GM21786 (cell line): Measurements from ENCODE around the gene CSGALNACT2.
"Not testable (repeated sequence)": the region's sequence is repeated elsewhere in the genome, so short reads cannot be mapped to it uniquely, and the experiment has no call there.

Experiments used
- ATAC-seq: cut with Tn5 transposase; IDR thresholded peaks from one replicate; pipeline ENCODE4 v1.9.1; 2021; ENCODE audit not compliant: unreplicated experiment

Gene CSGALNACT2

DNA sequence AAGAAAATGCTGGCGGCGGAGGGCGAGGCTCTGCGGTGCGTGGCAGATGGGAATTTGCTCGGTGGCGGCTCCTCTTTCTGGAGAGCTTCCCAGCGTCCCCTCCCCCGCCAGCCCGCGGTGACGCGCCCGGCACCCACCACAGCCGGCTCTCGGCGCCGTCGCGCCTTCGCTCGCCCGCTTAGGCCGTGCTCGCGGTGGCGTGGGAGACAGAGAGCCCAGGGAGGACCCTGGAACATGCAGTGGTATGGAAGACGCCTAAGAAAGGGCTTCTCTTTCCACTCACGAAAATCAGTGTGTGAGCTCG is 576 bp upstream of the CSGALNACT2 start:
- ATAC-seq: no peak

DNA sequence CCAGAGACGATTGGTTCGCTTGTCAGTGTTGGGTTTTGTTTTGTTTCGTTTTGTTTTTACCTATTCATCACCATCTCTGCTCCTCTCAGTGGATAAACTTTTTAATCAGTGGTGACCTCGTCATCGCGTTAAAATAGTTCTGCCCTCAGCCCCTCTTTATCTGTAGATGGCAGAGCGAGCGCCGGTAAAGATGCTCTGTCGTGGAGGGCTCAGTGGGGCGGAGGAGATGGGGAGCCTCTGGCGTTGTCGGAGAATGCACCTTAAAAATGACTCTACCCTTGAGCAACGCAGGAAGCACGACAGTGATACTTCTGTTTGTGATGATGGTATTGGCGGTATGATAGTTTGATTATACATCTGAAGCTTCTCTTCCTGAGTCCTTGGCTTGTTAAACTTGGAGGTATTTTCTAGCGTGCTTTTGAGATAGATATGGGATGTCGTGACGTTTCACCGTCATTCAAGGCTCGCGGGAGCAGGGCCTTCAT is 554 bp downstream of the CSGALNACT2 start:
- peak; percentile 27 for ATAC-seq

DNA sequence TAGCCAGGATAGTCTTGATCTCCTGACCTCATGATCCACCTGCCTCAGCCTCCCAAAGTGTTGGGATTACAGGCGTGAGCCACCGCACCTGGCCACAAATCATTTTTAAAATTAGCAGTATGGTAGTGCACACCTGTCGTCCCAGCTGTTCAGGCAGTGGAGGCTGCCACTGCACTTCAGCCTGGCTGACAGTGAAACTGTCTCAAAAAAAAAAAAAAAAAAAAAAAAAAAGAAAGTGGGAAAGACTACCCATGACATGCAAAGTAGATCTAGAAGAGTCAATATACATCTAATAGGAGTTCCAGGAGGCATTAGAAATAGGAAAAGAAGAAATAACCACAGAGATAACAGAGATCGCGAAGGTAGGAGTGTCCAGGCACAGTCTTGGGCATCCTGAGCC is 3.2 kb downstream of the CSGALNACT2 start:
- no peak for ATAC-seq

DNA sequence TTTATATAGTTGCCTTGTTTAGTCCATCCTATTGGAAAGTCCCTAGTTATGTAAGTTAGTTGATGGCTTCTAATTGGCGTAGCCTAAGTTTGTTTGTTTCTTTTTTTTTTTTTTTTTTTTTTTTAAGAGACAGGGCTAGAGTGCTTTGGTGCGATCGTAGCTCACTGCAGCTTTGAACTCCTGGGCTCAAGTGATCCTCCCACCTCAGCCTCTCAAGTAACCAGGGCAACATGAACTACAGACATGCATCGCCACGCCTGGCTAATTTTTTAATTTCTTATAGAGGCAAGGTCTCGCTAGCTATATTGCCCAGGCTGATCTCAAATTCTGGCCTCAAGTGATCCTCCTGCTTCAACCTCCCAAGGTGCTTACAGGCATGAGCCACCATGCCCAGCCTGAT is 7.1 kb downstream of the CSGALNACT2 start:
- ATAC-seq: no peak

DNA sequence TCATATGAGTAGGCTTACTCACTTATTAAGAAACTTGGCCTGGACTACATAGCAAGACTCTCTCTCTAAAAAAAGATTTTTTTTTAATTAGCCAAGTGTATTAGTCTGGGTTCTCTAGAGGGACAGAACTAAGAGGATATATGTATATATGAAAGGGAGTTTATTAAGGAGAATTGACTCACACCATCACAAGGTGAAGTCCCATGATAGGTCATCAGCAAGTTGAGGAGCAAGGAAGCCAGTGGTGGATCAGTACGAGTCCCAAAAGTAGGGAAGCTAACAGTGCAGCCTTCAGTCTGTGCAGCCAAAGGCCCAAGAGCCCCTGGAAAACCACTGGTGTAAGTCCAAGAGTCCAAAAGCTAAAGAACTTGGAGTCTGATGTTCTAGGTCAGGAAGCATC is 7.7 kb downstream of the CSGALNACT2 start:
- ATAC-seq: not testable (repeated sequence)

DNA sequence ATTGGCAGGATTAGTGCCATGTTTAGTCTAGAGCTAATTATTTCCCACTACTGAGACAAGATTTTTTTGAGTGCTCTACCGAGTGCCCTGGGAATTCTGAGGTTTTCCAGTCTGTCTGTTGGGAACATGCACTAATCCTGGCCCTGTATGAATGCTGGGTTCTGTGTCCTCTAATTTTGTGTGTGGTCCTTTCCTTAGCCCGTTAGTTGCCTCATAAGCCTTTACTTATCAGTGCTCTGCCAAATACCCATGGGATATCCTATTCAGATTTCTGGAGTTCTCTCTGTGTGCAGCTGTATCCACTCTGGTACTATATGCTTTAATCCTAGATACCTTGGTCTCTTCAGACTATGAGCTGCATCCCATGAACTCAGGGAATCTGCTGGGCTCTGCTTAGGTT is 13.1 kb downstream of the CSGALNACT2 start:
- no peak for ATAC-seq

DNA sequence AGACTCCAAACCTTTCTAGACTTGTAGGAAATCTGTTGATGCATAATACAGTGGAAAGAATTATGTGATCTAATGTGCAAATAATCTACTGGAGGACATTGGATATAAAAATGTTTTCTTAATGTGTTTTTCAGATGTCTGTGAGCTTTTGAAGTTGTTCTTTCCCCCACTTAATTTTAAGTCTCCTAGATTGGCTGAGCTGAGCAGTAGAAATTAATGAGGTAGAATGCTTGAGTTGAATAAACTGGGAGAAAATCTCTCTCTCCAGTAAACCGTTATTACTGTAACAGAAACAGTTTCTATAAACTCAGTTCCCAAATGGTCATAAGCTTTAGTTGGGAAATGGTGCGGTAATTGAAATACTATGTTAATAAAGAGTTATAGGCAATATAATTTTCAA is 15.7 kb downstream of the CSGALNACT2 start:
- no peak for ATAC-seq

DNA sequence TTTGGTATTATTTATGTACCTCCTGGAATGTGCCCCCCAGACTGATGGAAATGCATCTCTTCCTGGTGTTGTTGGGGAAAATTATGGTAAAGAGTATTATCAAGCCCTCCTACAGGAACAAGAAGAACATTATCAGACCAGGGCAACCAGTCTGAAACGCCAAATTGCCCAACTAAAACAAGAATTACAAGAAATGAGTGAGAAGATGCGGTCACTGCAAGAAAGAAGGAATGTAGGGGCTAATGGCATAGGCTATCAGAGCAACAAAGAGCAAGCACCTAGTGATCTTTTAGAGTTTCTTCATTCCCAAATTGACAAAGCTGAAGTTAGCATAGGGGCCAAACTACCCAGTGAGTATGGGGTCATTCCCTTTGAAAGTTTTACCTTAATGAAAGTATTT is 17.0 kb downstream of the CSGALNACT2 start:
- no peak for ATAC-seq

DNA sequence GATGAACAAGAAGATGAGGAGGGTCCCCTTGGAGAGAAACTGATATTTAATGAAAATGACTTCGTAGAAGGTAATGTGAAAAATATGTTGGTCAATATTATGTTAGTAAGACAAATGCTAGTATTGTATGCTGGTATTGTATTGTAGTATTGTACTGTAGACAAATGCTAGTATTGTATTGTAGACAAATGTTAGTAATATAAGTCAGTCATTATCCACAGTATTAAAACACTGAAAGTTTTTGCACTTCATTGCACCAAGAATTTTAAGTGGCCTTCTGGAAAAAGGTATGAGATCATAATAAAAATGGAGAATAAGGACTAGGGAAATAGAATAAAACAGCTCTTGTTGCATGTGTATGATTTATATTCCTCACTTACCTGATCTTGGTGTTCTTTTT is 17.5 kb downstream of the CSGALNACT2 start:
- ATAC-seq: no peak

DNA sequence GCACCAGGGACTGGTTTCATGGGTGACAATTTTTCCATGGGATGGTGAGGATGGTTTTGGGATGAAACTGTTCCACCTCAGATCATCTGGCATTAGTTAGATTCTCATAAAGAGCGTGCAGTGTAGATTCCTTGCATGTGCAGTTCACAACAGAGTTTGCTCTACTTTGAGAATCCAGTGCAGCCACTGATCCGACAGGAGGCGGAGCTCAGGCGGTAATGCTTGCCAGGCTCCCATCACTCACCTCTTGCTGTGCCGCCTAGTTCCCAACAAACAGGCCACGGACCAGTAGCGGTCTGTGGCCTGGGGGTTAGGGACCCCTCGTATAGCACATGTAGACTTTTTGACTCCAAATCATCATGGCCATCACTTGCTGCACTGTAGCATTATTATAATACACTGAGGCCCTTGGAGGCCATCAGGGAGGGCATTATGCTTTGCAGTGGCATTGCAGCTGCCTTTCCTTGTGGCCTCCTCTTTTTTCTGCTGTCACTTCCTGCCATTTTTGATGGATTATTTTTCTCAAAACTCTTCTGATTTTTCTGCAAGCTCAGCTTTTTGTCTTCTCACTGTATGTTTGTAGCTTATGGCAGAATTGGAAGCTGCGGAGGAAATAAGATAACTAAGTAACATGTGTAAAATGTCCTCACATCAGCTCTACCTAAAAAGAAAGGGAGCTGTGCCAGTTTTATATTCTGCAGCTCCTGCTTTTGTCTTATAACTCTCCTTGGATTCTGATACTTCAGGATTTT is 18.5 kb downstream of the CSGALNACT2 start:
- no peak for ATAC-seq

DNA sequence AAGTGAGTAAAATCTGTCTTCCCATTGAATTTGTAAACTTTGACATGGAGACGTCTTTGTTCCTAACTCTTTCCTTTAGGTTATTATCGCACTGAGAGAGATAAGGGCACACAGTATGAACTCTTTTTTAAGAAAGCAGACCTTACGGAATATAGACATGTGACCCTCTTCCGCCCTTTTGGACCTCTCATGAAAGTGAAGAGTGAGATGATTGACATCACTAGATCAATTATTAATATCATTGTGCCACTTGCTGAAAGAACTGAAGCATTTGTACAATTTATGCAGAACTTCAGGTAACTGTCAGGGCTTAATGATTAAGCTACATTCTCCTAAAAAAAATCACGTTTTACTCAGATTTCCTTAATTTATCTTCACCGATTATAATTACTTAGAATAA is 20.4 kb downstream of the CSGALNACT2 start:
- no peak for ATAC-seq

DNA sequence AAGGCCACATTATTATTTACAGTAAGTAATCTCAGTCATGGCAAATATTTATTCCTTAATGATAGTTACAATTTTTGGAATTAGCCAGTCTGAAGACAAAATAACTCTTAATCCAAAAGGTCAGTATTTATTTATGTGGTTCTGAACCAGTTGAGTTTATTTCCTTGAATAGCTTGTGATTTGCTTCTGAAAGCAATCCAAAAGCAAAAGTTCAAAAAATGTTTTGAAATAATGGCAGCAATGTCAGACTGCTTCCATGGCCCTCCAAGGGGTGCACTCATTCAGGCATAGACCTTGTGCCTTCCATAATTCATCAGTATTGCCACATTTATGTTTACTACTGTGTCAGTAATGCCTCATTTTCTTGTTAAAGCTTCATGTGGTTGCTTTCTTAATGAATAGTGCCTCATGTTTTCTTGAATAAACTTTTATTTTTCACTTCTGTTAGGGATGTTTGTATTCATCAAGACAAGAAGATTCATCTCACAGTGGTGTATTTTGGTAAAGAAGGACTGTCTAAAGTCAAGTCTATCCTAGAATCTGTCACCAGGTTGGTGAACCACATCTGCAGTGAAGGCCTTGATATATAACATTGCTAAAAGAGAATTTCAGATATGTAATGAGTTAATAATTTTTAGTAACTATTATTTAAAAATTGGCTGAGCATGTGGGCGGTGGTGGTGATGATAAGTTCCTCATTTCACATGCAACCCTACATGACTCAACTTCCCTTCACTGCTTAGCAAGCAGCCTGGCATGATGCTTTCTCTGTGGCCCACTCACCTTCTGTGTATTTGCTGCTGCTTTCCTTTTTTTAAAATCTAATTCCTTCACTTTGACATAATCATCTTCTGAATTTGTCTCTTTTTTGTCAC is 22.0 kb downstream of the CSGALNACT2 start:
- ATAC-seq: peak; percentile 43

DNA sequence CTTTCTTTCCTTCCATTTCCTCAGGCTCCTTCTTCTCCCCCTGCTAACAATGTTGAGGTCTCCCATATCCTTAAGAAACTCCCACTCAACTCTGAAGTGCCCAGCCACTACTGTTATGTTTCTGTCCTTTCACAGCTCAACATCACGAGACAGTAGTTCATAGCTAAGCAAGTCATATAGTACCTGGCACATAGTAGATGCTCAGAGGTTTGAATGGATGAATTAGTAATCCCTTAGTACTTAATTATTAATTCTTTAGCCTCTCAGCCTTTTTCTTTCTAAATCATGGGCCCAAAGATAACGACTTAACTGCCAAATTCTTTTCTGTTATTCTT is 22.6 kb downstream of the CSGALNACT2 start:
- peak; percentile 72 for ATAC-seq

DNA sequence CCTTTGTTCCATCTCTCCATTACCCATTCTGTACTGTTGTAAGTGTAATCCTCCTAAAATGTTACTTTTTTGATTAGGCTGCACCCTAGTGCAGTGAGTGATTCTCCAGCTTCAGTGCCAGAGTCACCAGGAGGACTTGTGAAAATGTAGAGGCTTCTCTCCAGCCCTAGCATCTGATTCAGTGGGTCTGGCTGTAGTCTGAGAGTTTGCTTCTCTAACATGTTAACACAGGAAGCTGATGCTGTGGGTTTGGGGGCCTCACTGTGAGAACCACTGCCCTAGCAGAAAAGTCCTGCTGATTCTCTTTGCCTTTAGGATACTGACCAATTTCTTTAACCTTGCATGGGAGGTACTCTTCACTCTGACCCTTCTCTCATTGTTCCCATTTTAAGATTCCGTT is 24.4 kb downstream of the CSGALNACT2 start:
- ATAC-seq: no peak

DNA sequence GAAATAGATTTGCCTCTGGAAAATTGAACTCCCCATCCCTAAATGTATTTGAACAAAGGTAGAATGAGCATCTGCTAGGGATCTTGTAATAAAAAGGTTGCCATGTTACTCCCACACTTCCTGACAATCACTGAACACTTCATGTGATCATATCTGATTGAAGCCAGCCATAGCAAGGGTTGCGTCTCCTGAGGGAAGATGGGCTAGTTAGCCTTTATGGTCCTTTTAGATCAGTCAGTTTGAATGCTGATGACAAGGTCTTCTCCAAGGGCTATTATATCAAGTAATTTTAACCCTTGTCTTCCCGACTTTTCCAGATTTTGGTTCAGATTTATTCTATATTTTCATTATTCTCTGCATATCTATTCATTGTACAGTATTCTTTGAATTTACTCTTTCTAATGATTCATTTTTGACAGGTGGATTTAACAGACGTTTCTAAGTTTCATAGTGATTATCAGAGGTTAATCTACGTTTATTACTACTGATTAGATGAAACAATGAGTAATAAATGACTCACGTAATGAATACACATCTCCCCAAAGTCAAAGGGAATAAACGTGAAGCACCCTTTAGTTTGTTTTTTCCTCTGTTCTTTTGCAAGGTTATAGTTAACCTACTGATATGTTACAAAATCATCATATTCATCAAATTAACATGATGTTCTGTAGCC is 28.1 kb downstream of the CSGALNACT2 start:
- peak; percentile 35 for ATAC-seq

DNA sequence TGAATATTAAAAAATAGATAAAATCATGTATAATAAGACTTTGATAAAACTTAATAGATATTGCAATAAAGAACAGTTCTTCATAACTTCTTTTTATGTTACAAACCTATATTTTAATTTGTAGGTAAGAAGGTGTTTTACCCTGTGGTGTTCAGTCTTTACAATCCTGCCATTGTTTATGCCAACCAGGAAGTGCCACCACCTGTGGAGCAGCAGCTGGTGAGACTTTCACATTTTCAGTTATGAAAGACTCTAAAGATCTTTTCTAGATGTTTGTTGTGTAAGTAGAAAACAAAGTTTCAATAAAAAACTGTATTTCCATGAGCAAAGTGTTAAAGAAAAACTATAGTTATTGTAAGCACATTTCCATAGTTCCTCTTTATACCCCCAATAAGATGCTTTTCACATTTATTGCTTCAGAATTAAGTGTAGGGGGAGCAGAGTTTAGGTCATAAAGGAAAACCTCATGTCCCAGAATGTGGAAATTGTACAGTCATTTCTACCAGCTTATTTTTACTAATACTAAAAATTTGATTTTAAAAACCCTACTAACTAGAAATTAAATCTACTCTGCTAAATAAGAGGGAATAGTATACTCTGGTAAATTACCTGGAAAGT is 28.7 kb downstream of the CSGALNACT2 start:
- ATAC-seq: peak; percentile 79

DNA sequence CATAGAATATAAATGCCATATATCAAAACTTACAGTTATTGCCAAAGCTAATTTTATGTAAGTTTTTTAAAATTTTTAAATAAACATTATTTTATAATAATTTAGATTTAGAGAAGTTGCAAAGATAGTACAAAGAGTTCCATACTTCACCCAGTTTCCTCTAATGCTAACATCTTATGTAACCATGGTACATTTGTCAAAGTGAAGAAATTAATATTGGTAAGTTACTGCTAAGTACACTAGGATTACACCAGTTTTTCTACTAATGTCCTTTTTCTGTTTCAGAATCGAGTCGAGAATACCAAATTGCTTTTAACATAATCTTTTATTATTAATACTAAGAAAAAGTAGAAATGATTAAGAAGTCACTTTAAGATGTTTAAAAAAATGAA is 29.2 kb downstream of the CSGALNACT2 start:
- no peak for ATAC-seq

DNA sequence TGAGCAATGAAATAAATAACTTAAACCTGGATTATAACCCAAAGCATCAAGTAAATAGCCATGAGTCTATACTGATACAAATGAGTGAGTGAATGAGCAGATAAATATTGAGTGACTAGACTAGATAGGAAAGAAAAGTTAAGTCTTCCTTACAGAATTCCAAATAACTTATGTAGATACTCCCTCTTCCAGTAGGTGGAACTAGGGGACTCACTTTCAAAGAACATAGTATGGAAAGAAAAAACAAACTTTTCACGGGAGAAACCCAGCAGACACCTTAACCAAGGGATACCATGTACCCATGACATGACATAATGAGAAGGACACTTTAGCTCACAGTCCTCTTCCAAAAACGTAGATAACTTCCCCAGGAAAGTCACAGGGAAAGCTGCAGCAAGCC is 32.2 kb downstream of the CSGALNACT2 start:
- ATAC-seq: no peak

DNA sequence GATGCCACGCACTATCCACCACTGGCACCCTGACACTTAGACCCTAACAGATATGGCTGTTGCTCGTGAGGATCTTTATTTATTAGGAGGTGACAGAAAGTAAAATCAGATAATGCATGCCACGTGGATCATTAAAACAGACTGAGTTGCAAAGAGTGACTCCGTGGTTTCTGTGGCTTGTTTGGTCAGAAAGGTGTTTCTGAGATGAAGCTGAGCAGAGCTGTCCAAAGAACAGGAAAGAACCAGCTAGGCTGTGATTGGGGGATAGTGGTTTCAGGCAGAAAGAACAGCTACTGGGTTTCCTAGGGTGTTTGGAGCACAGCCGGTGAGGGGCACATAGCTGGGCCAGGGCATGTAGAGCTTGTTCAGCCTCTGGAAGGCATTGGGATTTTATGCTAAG is 34.4 kb downstream of the CSGALNACT2 start:
- no peak for ATAC-seq

DNA sequence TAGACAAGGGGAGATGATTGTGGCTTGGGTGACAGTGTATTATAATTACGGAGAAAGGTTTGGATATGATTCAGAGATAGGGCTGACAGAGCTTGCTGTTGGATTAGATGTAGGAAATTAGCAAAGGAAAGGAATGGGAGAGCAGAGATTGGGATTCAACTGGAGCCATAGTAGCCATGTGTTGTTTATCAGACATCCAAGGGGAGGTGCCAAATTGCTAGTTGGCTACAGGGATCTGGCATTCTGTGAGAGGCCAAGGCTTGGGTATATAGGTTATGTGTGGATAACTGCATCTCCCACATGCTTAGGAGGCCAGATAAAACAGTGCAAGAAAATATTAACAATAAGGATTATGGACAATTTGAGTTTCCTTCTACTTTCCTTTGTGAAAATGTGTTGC is 34.9 kb downstream of the CSGALNACT2 start:
- no peak for ATAC-seq

DNA sequence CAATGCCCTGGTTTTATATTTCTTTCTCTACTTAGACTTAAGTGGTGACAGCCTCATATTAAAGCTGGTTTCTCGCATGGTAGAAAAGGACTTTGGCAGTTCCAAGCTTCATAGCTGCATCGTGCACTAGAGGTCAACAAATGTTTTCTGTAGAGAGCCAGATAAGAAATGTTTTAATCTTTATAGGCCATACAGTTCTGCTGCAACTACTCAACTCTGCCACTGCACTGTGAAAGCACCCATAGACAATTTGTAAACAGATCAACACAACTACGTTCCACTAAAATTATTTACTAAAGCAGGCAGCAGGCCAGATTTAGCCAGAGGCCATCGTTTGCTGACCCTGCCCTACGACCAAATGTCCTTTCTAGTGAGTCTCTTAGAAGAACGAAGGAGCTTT is 36.7 kb downstream of the CSGALNACT2 start:
- ATAC-seq: no peak

DNA sequence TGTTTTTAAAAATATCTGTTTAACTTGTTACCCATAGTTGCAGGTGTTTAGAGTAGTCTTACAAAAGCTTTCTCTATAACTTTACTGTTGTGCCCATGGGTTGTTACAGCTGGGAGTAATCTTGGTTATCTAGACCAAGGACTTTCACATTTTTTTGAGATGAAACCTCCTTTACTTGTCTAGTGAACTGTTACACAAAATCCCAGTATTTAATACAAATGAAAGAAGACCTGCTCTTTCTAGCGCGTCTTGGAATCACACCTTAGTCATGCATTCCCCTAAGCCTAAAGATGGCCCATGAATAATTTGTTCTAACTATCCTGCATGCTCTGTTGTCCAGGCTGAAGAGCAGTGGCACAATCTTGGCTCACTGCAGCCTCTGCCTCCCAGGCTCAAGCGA is 38.0 kb downstream of the CSGALNACT2 start:
- ATAC-seq: no peak
